ENCODE data around the gene RAPGEF4.

GRCh38 chr2:173077506-173078177, 342.0 kb downstream of the RAPGEF4 start:
- TF ChIP-seq POLR2A (IDR thresholded peaks at IDR 0.05; ENCODE audit: borderline replicate concordance, extremely low read depth, insufficient read depth, insufficient read length) (no peak), CTCF (IDR thresholded peaks at IDR 0.05 in 2 of 3, conservative IDR thresholded peaks at IDR 0.05 in 1 of 3; ENCODE audit: borderline replicate concordance in 1 of 3, insufficient read depth in 1 of 3, low read depth in 2 of 3, low read length in 2 of 3) (no peak), CEBPB (IDR thresholded peaks at IDR 0.05; ENCODE audit: low read depth) (no peak), YY1 (IDR thresholded peaks at IDR 0.05; ENCODE audit: extremely low read depth, insufficient replicate concordance, low read depth, low read length) (no peak)
